SH-SY5Y (cell line): ENCODE data around the gene OS9.

ENCODE experiments used
- GATA2 ChIP-seq: IDR thresholded peaks from 2 replicates; pipeline ENCODE4 v1.6.1; 2011; ENCODE audit warnings: mild to moderate bottlenecking, low read depth, low read length
- GATA3 ChIP-seq: IDR thresholded peaks from 2 replicates; pipeline ENCODE4 v1.6.1; 2011; ENCODE audit warnings: low read depth, mild to moderate bottlenecking, low read length, moderate library complexity

DNA sequence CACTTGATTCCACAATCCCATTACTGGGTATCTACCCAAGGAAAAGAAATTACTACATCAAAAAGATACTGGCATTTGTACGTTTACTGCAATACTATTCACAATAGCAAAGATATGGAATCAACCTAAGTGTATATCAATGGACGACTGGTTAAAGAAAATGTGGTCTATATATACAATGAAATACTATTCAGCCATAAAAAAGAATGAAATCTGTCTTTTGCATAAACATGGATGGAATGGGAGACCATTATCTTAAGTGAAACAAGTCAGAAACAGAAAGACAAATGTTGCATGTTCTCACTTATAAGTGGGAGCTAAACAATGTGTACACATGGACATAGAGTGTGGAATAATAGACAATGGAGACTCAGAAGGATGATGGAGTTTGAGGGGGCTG is 5.0 kb upstream of the OS9 start:
- TF ChIP-seq GATA2 (no peak), GATA3 (no peak)
